ENCODE data around the gene MIB2. TPM values are rescaled to one million over a fixed set of nuclear protein-coding genes. Genes with fewer than 3 reads are reported as not detected.
"Not testable (repeated sequence)": the region's sequence is repeated elsewhere in the genome, so short reads cannot be mapped to it uniquely, and the experiment has no call there.

The MIB2 gene
- polyA plus RNA-seq, 1 donor from 2014 or later: 106 TPM

- no peak overlapping the region for H2AFZ ChIP-seq (ENCODE audit: low read depth, low read length)
- no peaks in the 10 kb centered on the region for H3K9me2 ChIP-seq (ENCODE audit: insufficient read depth, low read length)
- no peaks in the 10 kb centered on the region for H3F3A ChIP-seq (ENCODE audit: insufficient read depth, low read length, poor library complexity, severe bottlenecking)
- H3K27ac ChIP-seq (ENCODE audit: low read length): no peak overlapping the region
- no peak overlapping the region for H3K9ac ChIP-seq (ENCODE audit: low read length)
- peaks cover 8% of the 10 kb centered on the region for H3K36me3 ChIP-seq (ENCODE audit: insufficient read depth, low read length)
- H3K27me3 ChIP-seq (ENCODE audit: insufficient read depth, low read depth, low read length): no peaks in the 10 kb centered on the region
- H4K20me1 ChIP-seq (ENCODE audit: insufficient read depth): no peaks in the 10 kb centered on the region
- peaks cover 4% of the 10 kb centered on the region for H3K79me2 ChIP-seq (replicated peaks; ENCODE audit: insufficient read depth, low read length)
- TF ChIP-seq MXI1 (conservative IDR thresholded peaks at IDR 0.05; ENCODE audit: poor library complexity, severe bottlenecking): no peak
- no peak for TF ChIP-seq TAF1 (IDR thresholded peaks at IDR 0.05; ENCODE audit: low read depth)
- TF ChIP-seq SMC3 (conservative IDR thresholded peaks at IDR 0.05; ENCODE audit: poor library complexity): no peak
- TF ChIP-seq, protein P1, sequence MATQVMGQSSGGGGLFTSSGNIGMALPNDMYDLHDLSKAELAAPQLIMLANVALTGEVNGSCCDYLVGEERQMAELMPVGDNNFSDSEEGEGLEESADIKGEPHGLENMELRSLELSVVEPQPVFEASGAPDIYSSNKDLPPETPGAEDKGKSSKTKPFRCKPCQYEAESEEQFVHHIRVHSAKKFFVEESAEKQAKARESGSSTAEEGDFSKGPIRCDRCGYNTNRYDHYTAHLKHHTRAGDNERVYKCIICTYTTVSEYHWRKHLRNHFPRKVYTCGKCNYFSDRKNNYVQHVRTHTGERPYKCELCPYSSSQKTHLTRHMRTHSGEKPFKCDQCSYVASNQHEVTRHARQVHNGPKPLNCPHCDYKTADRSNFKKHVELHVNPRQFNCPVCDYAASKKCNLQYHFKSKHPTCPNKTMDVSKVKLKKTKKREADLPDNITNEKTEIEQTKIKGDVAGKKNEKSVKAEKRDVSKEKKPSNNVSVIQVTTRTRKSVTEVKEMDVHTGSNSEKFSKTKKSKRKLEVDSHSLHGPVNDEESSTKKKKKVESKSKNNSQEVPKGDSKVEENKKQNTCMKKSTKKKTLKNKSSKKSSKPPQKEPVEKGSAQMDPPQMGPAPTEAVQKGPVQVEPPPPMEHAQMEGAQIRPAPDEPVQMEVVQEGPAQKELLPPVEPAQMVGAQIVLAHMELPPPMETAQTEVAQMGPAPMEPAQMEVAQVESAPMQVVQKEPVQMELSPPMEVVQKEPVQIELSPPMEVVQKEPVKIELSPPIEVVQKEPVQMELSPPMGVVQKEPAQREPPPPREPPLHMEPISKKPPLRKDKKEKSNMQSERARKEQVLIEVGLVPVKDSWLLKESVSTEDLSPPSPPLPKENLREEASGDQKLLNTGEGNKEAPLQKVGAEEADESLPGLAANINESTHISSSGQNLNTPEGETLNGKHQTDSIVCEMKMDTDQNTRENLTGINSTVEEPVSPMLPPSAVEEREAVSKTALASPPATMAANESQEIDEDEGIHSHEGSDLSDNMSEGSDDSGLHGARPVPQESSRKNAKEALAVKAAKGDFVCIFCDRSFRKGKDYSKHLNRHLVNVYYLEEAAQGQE (IDR thresholded peaks at IDR 0.05; ENCODE audit: borderline replicate concordance): no peak
- TF ChIP-seq RAD21 (conservative IDR thresholded peaks at IDR 0.05): no peak
- TF ChIP-seq EZH2 (IDR thresholded peaks at IDR 0.05; ENCODE audit: borderline replicate concordance, insufficient read depth, low read length, poor library complexity, severe bottlenecking): no peak
- no peak for TF ChIP-seq EP300 (conservative IDR thresholded peaks at IDR 0.05; ENCODE audit: poor library complexity, severe bottlenecking)
- no peak for TF ChIP-seq POLR2AphosphoS5 (IDR thresholded peaks at IDR 0.05)
- TF ChIP-seq, protein P2, sequence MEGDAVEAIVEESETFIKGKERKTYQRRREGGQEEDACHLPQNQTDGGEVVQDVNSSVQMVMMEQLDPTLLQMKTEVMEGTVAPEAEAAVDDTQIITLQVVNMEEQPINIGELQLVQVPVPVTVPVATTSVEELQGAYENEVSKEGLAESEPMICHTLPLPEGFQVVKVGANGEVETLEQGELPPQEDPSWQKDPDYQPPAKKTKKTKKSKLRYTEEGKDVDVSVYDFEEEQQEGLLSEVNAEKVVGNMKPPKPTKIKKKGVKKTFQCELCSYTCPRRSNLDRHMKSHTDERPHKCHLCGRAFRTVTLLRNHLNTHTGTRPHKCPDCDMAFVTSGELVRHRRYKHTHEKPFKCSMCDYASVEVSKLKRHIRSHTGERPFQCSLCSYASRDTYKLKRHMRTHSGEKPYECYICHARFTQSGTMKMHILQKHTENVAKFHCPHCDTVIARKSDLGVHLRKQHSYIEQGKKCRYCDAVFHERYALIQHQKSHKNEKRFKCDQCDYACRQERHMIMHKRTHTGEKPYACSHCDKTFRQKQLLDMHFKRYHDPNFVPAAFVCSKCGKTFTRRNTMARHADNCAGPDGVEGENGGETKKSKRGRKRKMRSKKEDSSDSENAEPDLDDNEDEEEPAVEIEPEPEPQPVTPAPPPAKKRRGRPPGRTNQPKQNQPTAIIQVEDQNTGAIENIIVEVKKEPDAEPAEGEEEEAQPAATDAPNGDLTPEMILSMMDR (IDR thresholded peaks at IDR 0.05; ENCODE audit: poor library complexity, severe bottlenecking): no peak
- no peak overlapping the region for H3K4me3 ChIP-seq (ENCODE audit: low read length)
- H3K4me2 ChIP-seq (ENCODE audit: low read length): no peak overlapping the region
- no peaks in the 10 kb centered on the region for H3K9me3 ChIP-seq (ENCODE audit: low read length)
These were observed 57.1 kb downstream of the MIB2 start for GRCh38 chr1:1672181-1672965.

DNA sequence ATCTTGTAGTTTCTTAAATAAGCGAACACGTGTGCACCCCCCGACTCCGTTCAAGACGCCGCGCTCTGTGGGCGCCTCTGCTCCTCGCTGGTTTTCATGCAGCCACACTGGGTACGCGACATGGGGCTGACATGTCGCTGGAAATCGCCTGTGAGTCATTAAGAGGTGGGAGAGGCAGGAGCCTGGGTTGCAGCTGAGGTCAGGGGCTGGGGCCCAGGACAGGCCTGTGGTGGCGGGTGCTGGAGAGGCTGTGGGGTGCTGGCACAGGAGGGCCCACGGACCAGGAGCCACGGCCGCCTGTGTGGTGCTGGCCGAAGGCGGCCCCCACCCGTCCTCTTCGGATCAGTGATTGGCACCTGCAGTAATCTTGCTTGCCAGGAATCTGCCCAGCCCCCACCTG, 59.5 kb downstream of the MIB2 start:
- not testable (repeated sequence) for H3K4me2 ChIP-seq (ENCODE audit: low read length); H3K4me3 ChIP-seq (ENCODE audit: low read length); H3K27me3 ChIP-seq (ENCODE audit: insufficient read depth, low read depth, low read length); H2AFZ ChIP-seq (ENCODE audit: low read depth, low read length); H3K9ac ChIP-seq (ENCODE audit: low read length); H3K9me3 ChIP-seq (ENCODE audit: low read length); H3K27ac ChIP-seq (ENCODE audit: low read length); H4K20me1 ChIP-seq (ENCODE audit: insufficient read depth); H3K36me3 ChIP-seq (ENCODE audit: insufficient read depth, low read length); H3F3A ChIP-seq (ENCODE audit: insufficient read depth, low read length, poor library complexity, severe bottlenecking); H3K9me2 ChIP-seq (ENCODE audit: insufficient read depth, low read length)
- peaks cover 17% of the 10 kb centered on the region for H3K79me2 ChIP-seq (replicated peaks; ENCODE audit: insufficient read depth, low read length)

DNA sequence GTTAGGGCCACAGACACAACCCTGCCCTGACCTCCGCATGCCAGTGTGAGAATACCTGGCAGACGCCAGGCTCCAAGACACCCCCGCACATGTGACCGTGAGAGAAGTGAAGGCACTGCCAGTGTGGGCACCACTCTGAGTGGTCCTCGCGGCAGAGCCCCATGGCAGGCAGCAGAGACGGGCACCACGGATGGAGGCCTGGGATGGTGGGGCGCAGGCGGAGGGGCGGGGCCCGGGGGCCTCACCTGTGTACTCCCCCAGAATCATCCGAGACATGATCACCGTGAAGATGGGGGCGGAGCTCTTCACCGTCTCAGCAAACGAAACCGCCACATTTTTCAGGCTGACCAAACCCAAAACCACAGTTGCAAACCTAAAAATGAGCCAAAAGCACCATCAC, 59.9 kb downstream of the MIB2 start:
- not testable (repeated sequence) for H3K4me2 ChIP-seq (ENCODE audit: low read length); H3K4me3 ChIP-seq (ENCODE audit: low read length); H3K9me2 ChIP-seq (ENCODE audit: insufficient read depth, low read length); H3K27me3 ChIP-seq (ENCODE audit: insufficient read depth, low read depth, low read length); H3F3A ChIP-seq (ENCODE audit: insufficient read depth, low read length, poor library complexity, severe bottlenecking); H3K9me3 ChIP-seq (ENCODE audit: low read length); H3K9ac ChIP-seq (ENCODE audit: low read length); H2AFZ ChIP-seq (ENCODE audit: low read depth, low read length); H4K20me1 ChIP-seq (ENCODE audit: insufficient read depth); H3K36me3 ChIP-seq (ENCODE audit: insufficient read depth, low read length); H3K27ac ChIP-seq (ENCODE audit: low read length)
- peaks cover 20% of the 10 kb centered on the region for H3K79me2 ChIP-seq (replicated peaks; ENCODE audit: insufficient read depth, low read length)

GRCh38 chr1:1676087-1676486, 60.8 kb downstream of the MIB2 start:
- H2AFZ ChIP-seq (ENCODE audit: low read depth, low read length); H3K36me3 ChIP-seq (ENCODE audit: insufficient read depth, low read length); H3K9me3 ChIP-seq (ENCODE audit: low read length); H3K27me3 ChIP-seq (ENCODE audit: insufficient read depth, low read depth, low read length); H3K27ac ChIP-seq (ENCODE audit: low read length); H3K4me2 ChIP-seq (ENCODE audit: low read length); H3K9ac ChIP-seq (ENCODE audit: low read length); H4K20me1 ChIP-seq (ENCODE audit: insufficient read depth); H3K9me2 ChIP-seq (ENCODE audit: insufficient read depth, low read length); H3K4me3 ChIP-seq (ENCODE audit: low read length); H3F3A ChIP-seq (ENCODE audit: insufficient read depth, low read length, poor library complexity, severe bottlenecking): not testable (repeated sequence)
- H3K79me2 ChIP-seq (replicated peaks; ENCODE audit: insufficient read depth, low read length): peaks cover 24% of the 10 kb centered on the region
